Measurements from ENCODE around the gene MFSD2B.

GRCh38 chr2:24024018-24024417 is 14.1 kb downstream of the MFSD2B start:
- TF ChIP-seq POLR2A (IDR thresholded peaks at IDR 0.05) = no peak
- peak in 1 of 12 donors; percentile 18 for TF ChIP-seq CTCF (IDR thresholded peaks at IDR 0.05)

All from heart left ventricle (tissue), 13 donors.